Measurements from ENCODE around the gene TOR1AIP2. TPM values are rescaled to one million over a fixed set of nuclear protein-coding genes. Genes with fewer than 3 reads are reported as not detected.

The TOR1AIP2 gene
- total and polyA plus RNA-seq, 2 donors (not counting 3 experiments of a cell fraction or from before 2014, with no cell fraction given), result 18.6 to 101 TPM

DNA sequence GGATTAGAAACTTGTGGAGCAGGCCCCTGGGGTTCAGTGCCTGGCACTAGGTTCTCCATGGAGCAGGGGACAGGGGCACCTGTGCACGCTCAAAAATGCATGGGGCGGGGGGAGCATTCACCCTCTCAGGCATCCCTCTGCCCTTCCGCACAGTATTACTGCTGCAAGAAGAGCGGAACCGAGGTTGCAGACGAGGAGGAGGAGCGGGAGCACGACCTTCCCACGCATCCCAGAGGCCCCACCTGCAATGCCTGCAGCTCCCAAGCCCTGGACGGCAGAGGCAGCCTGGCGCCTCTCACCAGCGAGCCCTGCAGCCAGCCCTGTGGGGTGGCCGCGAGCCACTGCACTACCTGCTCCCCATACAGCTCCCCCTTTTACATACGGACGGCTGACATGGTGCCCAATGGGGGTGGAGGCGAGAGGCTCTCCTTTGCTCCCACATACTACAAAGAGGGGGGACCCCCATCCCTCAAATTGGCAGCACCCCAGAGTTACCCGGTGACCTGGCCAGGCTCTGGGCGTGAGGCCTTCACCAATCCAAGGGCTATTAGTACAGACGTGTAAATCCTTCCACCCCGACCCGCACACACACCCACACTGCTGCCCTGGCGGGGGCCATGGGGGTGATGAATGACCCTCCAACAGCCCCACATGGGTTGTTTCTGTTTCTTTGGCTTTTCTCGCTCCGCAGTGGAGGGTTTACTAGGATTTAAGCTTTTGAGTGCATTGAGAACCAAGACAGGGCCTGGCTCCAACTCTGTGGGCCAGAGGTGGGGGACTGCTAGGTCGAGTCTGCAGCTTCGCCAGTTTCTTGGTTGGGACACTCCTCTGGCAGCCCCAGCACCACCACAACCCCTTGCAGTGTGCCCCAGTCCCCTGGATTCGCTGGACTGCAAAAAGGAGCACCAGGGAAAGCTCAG lies 63.7 kb downstream of the TOR1AIP2 start:
- FAIRE-seq (no peak), DNase-seq (ENCODE audit: low read depth, low spot score) (no peak)
- Histone ChIP-seq H3K9ac (replicated peaks; ENCODE audit: extremely low read depth, insufficient read depth, low read length) (no peak overlapping the region), H4K20me1 (replicated peaks; ENCODE audit: control insufficient read depth, extremely low read depth, insufficient read depth, low read length) (no peaks in the 10 kb centered on the region), H3K4me3 (replicated peaks in 1 of 3; ENCODE audit: insufficient read depth in 1 of 3, low read depth in 1 of 3, low read length in 3 of 3) (no peak overlapping the region), H3K36me3 (ENCODE audit: control insufficient read depth in 2 of 2, extremely low read depth in 1 of 2, insufficient read depth in 2 of 2, low read length in 2 of 2) (no peaks in the 10 kb centered on the region), H3K4me1 (ENCODE audit: control insufficient read depth, extremely low read depth, insufficient read depth, low read length) (peaks cover 20% of the 10 kb centered on the region), H3K27me3 (ENCODE audit: control insufficient read depth in 2 of 2, insufficient read depth in 2 of 2, low read length in 2 of 2) (peaks cover 2 to 10% of the 10 kb centered on the region in 2 experiments), H3K9me3 (replicated peaks; ENCODE audit: control insufficient read depth, insufficient read depth, low read length) (no peaks in the 10 kb centered on the region), H3K9me1 (replicated peaks; ENCODE audit: control insufficient read depth, extremely low read depth, insufficient read depth, low read length) (no peaks in the 10 kb centered on the region), H2AFZ (ENCODE audit: low read depth, low read length) (peak overlapping the region; percentile 98), H3K79me2 (ENCODE audit: control insufficient read depth, insufficient read depth, low read length) (no peaks in the 10 kb centered on the region), H3K27ac (ENCODE audit: insufficient read depth, low read depth, low read length) (no peak overlapping the region), H3K4me2 (ENCODE audit: insufficient read depth, low read length) (no peak overlapping the region)
- POLR2A ChIA-PET, result interaction anchor here (1.0 to 1.4 kb wide), 3 partner anchors 10 to 108 kb away, joined by 3 to 7 read pairs (median 7); no protein-coding TSS in a partner anchor
- intact Hi-C loops (cut with micrococcal nuclease), result loop anchor here (1.0 to 10.0 kb wide), 5 partner anchors 108 to 732 kb away; partner anchors contain the start of genes TDRD5 and TOR3A
- BruUV-seq (replicated peaks), result no TSS peak
- dilution Hi-C loops (cut with MboI; ENCODE audit: extremely low pct_ligation_motif_present, low sequenced_read_pairs), result loop anchor here (5.0 kb wide), 1 partner anchor 102 kb away; no protein-coding TSS in a partner anchor
- TF ChIP-seq POLR2AphosphoS5 (IDR thresholded peaks at IDR 0.05; ENCODE audit: insufficient read depth, low read depth, low read length), result no peak
- TF ChIP-seq JUN (IDR thresholded peaks at IDR 0.05; ENCODE audit: borderline replicate concordance, insufficient read depth, insufficient read length, low read depth), result no peak
- TF ChIP-seq, protein P1, sequence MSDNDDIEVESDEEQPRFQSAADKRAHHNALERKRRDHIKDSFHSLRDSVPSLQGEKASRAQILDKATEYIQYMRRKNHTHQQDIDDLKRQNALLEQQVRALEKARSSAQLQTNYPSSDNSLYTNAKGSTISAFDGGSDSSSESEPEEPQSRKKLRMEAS (IDR thresholded peaks at IDR 0.05; ENCODE audit: insufficient read depth, insufficient read length), result no peak
- no peak for TF ChIP-seq GATA2 (IDR thresholded peaks at IDR 0.05; ENCODE audit: insufficient read depth, insufficient read length, low read depth, low read length)
- no peak for TF ChIP-seq POLR2A (IDR thresholded peaks at IDR 0.05; ENCODE audit: low read depth, low read length)
- TF ChIP-seq MYC (IDR thresholded peaks at IDR 0.05; ENCODE audit: low read depth, low read length), result no peak
- TF ChIP-seq, protein P2, sequence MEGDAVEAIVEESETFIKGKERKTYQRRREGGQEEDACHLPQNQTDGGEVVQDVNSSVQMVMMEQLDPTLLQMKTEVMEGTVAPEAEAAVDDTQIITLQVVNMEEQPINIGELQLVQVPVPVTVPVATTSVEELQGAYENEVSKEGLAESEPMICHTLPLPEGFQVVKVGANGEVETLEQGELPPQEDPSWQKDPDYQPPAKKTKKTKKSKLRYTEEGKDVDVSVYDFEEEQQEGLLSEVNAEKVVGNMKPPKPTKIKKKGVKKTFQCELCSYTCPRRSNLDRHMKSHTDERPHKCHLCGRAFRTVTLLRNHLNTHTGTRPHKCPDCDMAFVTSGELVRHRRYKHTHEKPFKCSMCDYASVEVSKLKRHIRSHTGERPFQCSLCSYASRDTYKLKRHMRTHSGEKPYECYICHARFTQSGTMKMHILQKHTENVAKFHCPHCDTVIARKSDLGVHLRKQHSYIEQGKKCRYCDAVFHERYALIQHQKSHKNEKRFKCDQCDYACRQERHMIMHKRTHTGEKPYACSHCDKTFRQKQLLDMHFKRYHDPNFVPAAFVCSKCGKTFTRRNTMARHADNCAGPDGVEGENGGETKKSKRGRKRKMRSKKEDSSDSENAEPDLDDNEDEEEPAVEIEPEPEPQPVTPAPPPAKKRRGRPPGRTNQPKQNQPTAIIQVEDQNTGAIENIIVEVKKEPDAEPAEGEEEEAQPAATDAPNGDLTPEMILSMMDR (IDR thresholded peaks at IDR 0.05; ENCODE audit: extremely low read depth in 1 of 2, insufficient read depth in 1 of 2, low read depth in 1 of 2, low read length in 2 of 2), result no peak
- TF ChIP-seq FOS (IDR thresholded peaks at IDR 0.05; ENCODE audit: borderline replicate concordance, insufficient read depth, low read length), result no peak
- no peak for TF ChIP-seq EZH2 (IDR thresholded peaks at IDR 0.05; ENCODE audit: borderline replicate concordance, low read depth, low read length, severe bottlenecking)
- CTCF ChIA-PET, result interaction anchor here (0.7 to 20.1 kb wide), 53 partner anchors 8 to 1782 kb away, joined by 3 to 1591 read pairs (median 6); partner anchors contain the start of genes CEP350 and TOR1AIP1

Data from endothelial cell of umbilical vein (primary cell).